GM18868 (cell line): ENCODE results near the gene CEP55.
"Not testable (repeated sequence)": the region's sequence is repeated elsewhere in the genome, so short reads cannot be mapped to it uniquely, and the experiment has no call there.

ENCODE experiments used
- ATAC-seq: cut with Tn5 transposase; IDR thresholded peaks from one replicate; pipeline ENCODE4 v1.9.1; 2021; ENCODE audit warnings: mild to moderate bottlenecking, moderate library complexity; ENCODE audit not compliant: unreplicated experiment

CEP55 gene

DNA sequence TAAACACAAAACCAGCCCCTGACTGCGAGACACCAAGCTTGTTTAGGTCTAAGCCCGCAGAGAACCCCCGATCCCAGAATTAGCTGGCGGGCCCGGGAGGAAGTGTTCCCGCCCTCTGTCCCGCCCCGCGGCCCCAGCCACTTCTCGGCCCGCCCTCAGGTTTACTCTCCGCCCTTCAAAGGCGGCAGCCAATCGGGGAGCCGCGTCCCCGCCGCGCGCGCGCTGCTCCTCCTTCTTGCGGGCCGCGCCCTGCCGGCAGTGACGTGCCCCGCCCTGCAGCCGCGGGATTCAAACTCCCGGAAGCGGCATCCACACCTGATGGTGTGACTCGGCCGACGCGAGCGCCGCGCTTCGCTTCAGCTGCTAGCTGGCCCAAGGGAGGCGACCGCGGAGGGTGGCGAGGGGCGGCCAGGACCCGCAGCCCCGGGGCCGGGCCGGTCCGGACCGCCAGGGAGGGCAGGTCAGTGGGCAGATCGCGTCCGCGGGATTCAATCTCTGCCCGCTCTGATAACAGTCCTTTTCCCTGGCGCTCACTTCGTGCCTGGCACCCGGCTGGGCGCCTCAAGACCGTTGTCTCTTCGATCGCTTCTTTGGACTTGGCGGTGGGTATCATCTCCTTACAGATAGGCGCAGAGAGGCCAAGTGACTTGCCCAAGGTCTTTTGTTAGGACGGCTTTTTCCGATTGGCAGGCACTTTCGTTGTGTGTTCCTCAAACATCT is at the start of gene CEP55:
TSS of gene CEP55 (plus strand) at position 291 of the 720 bp plus-strand sequence. CDS start 3,440 bp downstream, outside the sequence.
- peak; percentile 99 for ATAC-seq

DNA sequence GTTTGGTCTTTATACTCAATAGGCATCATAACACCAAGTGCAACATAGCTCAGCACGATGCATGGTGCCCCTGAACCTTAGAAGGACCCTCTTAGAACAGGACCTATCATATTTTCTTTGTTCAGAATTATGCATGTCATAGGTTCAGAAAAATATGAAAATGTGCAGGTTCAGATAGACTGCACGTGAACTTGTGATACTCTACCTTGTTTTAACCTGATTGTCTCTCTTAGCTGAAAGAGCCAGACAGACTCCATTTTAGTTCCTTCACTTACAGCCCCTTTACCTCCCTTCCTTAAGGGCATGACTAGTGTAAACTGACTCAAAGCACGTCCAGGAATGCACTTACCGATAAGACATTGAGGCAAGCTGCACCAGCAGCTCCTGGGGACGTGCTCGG is 49.4 kb upstream of the CEP55 start:
- no peak for ATAC-seq

DNA sequence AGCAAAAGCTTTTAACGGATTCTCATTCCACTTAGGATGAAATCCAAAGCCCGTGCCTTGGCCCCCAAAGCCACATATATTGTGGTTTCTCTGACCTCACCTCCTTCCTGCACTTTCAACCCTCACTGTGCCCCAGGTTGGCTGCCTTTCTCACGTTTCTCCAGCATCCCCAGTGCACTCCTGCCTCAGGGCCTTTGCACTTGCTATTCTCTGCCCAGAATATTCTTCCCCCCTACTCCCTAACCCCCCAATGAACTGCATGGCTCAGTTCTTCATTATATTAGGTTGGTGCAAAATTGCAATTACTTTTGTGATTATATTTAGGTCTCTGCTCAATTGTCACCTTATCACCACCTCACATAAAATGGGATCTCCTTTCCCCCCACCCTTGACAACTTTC is 48.4 kb upstream of the CEP55 start:
- ATAC-seq, result no peak

DNA sequence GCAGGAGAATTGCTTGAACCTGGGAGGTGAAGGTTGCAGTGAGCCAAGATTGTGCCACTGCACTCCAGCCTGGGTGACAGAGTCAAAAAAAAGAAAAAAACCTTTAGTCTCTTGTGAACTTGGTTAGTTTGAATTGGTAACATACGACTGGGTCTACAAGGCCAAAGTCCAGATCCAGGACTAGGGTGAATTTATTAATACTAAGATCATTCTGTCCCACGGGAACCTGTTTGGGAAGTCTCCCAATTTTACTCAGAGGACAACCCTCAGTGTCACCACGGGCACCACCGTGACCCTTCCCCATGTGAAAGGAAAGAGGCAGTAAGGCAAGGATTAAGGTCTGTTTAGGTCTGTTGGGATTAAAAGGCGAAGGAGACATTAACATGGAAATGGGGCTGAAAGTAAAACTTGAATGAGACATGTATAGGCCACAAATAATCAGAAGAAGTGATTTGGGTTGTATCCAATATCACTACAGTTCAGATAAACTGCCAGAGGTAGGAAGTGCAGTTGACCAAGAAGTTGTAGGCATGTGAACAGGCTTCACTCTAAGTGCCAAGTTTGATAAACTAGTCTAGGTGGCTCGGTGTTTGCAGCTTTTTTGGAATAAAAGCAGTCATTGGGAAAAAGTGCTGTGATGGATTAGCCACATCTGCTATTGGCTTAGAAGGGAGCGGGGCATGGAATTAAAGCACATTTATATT is 45.0 kb upstream of the CEP55 start:
- no peak for ATAC-seq

DNA sequence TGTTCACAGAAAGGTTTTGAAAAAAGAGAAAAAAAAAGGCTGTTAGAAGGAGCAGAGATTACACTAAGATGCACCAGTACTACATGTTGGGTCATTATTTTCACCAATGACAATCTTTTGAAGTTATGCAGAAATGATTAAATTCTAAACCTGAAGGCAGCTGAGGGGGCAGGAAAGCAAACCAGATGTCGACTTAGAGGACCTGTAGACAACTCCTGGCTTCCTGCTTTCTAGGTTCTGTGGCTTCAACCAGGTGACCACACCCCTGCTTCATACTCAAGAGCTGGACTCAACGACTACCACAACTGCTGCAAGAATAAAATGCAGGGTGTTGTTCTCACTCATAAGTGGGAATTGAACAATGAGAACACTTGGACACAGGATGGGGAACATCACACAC is 44.3 kb upstream of the CEP55 start:
- no peak for ATAC-seq

DNA sequence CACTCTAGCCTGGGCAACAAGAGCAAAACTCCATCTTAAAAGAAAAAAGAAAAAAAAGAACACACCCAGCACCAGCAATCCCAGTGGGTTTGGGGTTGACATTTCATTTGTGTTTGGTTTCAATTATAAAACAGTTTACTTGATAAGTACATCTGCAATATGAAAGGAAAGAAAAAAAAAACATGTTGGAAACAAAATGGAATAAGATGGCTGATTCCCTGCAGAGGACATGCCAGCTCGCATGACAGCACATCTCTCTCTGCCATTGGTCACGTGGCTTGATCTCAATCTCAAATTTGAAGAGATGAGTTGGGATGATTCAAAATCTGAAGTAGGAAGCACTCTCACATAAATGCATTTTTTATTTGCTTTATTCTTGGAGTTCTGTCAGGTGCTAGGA is 42.3 kb upstream of the CEP55 start:
- no peak for ATAC-seq

DNA sequence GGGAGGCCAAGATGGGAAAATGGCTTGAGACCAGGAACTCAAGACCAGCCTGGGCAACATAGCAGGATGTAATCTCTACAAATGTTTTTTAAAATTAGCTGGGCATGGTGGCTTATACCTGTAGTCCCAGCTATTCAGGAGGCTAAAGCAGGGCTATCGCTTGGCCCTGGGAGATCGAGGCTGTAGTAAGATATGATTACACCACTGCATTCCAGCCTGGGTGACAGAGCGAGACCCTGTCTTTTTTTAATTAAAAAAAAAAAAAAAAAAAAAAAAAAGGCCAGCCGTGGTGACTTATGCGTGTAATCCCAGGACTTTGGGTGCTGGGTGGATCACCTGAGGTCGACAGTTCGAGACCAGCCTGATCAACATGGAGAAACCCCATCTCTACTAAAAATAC is 41.7 kb upstream of the CEP55 start:
- ATAC-seq, result no peak

DNA sequence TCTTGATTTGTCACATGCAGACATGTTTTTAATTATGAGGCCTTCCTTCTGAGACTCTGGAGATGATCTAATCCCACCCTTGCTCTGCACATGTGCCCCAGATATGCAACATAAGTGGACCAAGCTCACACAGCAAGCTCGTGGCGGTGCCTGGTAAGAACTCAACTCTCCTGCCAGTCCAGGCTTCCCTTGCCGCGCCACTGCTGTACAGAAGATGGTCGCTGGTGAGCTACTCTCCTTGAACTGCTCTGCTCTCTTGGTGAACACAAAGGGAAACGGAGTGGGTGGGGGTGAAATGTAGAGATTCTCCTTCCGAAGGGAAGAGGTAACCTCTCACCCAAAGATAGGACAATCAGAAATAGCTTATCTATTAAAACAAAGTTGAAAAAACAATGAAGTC is 39.9 kb upstream of the CEP55 start:
- ATAC-seq, result no peak

DNA sequence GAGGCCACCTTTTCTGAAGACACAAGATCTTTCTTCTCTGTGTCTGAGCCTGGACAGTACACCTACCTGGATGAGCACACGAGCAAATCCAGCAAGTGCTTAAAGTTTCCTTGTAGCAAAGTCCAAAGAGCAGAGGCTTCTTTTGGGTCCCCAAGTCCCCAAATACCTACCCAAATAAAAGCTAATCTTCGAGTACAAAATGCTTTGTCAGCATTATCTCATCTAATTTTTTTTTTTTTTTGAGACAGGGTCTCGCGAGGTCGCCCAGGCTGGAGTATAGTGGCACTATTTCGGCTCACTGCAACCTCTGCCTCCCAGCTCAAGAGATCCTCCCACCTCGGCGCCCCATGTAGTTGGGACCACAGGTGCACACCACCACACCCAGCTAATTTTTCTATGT is 38.9 kb upstream of the CEP55 start:
- ATAC-seq, result no peak

DNA sequence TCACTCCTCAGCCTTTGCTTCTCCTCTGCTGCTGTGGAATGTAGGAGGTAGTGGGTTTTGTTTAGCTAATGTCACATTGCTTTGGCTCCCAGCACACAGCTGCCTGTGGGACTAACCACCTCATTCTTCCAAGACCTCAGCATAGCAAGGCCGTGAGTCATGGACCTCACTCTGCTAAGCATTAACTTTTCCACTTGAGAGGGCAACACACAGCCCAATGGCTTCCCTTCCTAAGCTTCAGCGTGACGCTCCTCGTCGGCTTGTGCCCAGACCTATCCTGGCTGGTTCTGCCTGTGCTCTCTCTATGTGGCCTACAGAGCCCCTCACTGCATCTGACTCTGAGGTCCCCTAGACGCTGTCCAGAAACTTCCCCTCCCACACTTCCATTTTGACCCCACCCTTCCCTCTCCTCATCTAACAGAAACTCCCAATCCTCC is 37.6 kb upstream of the CEP55 start:
- ATAC-seq, result no peak

DNA sequence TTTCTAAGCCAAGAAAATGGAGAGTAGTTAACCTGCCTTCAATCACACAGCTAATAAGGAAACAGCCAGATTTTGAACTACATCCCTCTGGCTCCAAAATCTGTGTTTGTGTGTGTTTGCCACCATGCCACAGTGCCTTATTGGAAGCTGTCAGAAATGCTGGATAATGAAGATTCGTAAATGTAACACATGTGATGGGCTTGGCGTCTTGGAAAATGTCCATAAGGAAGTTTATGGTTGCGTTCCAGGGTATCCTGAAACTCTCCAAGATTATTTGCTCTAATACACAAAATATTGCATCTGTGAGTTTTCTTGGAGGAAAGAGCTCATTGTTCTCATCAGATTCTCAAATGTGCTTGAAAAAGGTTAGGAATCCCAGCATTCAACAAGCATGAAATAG is 36.9 kb upstream of the CEP55 start:
- no peak for ATAC-seq

DNA sequence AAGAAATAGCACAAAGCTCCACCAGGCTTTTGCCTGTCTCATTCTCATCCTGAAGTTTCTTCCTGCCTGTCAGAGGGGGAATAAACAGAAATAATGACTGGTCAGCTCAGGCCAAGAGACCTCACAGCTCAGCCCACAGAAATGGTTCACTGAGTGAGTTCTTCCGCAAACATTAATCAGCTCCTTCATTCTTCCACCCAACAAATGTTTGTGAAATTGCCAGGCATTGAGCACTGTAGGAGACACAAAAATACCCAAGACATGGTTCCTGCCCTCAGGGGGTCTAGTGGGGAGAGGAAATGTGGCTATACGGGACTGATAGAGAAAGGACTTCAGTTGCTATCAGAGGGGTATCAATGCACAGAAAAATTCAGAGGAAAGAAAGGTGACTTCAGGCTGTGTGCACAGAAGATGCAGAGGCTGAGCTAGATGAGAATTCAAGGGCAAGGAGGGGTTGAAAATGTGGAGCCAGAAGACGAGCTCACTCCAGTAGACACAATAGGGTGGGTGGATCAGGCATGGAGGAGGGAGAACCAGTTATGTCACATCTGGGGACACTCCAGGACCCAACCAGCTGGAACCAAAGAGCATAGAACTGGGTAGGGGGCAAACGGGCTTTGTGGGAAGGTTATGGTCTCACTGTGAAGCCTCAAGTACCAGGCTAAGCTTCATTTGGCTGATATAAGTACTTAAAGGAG is 35.2 kb upstream of the CEP55 start:
- ATAC-seq, result no peak

DNA sequence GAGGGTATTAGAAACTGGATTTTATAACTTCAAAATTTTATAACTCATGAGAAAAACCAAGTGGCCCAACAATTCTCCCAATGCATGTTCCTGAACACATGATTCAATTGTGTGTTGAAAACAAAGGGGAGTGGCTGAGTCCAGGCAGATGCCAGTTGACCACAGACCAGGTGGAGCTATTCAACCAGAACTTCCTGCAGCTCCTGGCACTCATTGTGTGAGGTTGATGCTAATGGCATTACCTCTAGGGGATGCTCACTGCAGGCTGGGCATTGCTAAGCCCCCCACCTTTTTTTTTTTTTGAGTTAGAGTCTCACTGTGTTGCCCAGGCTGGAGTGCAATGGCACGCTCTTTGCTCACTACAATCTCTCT is 34.6 kb upstream of the CEP55 start:
- ATAC-seq, result no peak

DNA sequence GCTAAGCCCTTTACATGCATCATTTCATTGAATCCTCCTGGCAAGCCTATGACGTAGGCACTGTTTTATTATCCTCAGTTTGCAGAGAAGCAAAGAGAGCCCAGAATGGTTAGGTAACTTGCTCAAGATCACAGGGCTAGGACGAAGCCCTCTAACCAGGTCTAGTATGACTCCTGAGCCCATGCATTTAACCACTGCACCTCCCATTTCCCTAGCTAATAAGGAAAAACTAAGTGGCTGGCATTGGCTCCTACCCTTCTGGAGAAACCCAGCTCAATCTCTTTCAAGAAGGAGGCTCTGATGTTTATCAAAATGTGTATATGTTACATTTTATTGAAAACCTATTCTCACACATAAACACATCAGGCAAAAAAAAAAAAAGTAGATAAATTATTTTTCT is 34.0 kb upstream of the CEP55 start:
- ATAC-seq, result no peak

DNA sequence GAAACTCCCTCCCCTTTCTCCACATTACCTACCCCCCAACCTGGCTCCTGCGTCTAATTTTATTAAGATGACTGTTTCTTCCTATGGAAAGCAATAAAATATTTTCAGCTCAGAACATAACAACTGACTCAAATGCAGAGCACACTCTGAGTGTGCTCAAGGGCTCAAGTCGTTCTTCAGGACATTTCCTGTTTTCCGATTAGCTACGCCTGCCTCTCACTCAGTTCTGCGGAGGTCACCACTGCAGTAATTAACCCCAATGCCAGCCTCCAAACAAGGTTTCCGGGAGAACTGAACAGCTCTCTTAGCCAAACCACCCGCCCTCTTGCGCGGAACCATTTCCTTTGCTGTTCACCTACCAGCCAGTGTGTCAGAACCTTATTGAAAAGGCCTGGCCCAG is 33.5 kb upstream of the CEP55 start:
- no peak for ATAC-seq

DNA sequence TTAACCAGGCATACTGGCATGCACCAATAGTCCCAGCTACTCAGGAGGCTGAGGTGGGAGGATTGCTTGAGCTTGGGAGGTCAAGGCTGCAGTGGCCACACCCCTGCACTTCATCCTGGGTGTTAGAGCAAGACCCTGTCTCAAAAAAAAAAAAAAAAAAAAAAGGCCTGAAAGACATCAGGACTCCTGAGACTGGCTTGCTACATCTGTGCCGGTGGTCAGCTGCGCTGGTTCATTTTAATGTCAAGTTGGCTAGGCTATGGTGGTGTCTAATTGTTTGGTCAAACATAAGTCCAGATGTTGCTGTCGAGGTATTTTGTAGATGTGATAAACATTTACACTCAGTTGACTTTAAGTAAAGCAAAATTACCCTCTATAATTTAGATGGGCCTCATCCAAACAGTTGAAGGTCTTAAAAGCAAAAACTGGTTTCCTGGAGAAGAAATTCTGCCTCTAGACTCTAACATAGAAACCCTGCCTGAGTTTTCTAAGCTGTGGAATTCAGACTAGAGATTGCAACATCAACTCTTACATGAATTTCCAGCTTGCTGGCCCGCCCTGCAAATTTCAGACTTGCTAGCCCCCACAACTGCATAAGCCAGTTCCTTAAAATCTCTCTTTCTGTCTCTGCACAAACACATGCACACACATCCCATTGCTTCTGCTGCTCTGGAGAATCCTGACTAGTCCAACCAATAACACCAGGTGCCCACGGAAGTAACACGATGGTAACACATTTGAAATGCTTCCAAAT is 32.5 kb upstream of the CEP55 start:
- ATAC-seq, result no peak

DNA sequence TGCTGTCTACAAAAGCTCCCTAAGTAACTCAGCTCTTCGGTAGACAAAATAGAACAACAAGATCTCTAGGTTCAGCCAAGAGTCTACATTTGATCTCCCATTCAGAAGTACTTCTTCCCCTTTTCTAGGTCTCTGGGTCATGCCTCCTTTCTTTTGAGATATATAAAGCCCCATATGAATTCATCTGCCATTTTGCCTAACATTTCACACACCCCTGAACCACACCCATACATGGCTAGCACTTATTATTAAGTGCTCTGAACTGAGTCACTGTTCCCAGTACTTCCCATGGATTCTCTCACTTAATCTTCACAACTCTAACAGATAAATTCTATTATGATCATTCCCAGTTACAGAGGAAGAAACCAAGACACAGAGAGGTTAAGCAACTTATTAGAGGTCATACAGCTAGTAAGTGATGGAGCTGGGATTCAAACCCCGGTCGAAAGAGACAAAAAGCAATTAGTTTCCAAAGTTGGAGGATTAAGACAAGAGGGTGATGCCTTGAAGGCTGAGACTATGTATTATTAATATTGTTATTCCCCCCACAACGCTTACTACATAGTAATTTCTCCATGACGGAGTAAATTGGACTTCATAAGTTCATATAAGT is 31.5 kb upstream of the CEP55 start:
- no peak for ATAC-seq

DNA sequence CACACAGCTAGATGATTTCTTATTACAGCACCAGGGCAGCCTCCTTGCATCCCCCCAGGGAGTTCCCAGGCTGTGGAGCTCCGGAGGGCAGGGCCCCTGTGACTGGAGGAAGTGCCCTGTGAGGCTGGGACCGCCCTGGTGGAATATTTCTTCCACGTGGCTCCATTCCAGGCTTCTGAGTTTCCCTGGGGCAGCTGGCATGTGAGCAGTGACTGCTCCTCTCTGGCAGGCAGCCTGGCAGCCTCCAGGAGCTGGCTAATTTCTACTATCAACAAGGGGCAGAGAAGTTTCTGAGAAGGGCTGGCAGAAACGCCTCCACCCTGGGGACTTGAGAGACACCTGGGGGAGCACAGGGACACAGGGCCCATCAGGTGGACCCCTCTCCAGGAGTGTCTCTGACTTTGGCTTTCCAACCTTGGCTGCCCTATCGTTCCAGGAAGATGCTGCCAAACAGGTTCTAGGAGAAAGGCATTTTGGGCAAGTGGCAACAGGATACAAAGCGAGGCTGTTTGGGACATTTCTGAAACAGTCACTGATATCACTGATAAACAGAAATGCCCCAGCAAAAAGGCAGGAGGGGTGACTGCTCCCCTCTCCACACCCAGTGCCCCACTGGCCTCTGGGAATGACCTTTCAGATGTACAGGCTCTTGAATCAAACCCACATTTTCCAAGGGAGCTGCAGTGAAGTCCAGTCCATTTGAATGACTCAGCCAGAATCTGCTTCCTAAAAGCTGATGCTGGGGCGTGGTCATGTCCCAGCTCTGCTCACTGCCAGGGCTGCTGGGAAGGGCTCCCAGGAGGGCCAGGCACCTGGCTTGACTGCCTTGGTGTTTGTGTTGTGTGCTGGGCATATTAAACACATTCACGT is 30.4 kb upstream of the CEP55 start:
- no peak for ATAC-seq

DNA sequence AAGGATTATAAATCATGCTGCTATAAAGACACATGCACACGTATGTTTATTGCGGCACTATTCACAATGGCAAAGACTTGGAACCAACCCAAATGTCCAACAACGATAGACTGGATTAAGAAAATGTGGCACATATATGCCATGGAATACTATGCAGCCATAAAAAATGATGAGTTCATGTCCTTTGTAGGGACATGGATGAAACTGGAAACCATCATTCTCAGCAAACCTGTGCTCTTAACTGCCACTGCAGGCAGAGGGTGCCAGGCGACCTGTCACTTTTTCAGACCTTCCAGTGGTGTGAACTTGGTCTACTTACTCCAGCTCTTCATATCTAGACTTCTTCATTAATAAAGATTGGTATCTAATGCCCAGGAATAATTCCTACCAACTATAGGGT is 28.8 kb upstream of the CEP55 start:
- not testable (repeated sequence) for ATAC-seq
